ENCODE measurements around the gene EPB41L4A. TPM values are rescaled to one million over a fixed set of nuclear protein-coding genes. Genes with fewer than 3 reads are reported as not detected.

Gene EPB41L4A
- total and polyA plus RNA-seq, 8 donors: 4.4 to 77.6 (median 12.1) TPM

DNA sequence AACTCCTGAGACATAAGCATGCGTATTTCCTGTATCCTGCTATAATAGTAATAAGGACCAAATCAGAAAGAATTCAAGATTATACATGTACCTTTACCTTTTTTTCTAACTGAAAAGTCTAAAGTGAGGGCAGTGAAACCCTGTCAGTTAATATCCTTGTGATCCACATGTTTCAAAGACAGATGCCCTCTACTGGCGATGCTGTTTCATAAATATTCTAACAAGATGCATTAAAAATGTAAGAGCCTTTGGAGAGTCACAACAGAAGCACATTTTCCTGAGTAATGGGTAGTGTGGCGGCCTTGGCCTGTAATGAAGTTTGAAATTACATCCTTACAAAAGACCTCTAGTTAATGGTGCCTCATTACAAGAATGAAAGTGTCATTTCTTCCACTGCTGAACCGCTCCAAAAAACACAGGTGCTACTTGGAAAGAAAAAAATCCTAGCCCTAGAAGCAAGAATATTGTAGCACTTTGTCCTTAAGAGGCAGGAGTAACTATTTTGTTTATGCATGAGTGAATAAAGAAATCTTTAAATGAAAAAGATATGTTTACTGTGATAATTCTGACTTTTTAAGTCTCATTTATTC, 232.6 kb downstream of the EPB41L4A start:
- H3K27me3 ChIP-seq: no peaks in the 10 kb centered on the region
- no peak overlapping the region for H3K27ac ChIP-seq
- H3K4me1 ChIP-seq: no peaks in the 10 kb centered on the region
- no peaks in the 10 kb centered on the region for H3K9me3 ChIP-seq
- peaks cover 0 to 18% (median 5%) of the 10 kb centered on the region in 4 donors for H3K36me3 ChIP-seq
- peak in 1 of 2 donors; percentile 66 for DNase-seq
- intact Hi-C loops (cut with DNase I; ENCODE audit: low total_unique reads): no loop called here
- no peak for TF ChIP-seq POLR2A (IDR thresholded peaks at IDR 0.05)
- TF ChIP-seq EP300 (IDR thresholded peaks at IDR 0.05): no peak
- TF ChIP-seq POLR2AphosphoS5 (IDR thresholded peaks at IDR 0.05): no peak
- TF ChIP-seq, protein P1, sequence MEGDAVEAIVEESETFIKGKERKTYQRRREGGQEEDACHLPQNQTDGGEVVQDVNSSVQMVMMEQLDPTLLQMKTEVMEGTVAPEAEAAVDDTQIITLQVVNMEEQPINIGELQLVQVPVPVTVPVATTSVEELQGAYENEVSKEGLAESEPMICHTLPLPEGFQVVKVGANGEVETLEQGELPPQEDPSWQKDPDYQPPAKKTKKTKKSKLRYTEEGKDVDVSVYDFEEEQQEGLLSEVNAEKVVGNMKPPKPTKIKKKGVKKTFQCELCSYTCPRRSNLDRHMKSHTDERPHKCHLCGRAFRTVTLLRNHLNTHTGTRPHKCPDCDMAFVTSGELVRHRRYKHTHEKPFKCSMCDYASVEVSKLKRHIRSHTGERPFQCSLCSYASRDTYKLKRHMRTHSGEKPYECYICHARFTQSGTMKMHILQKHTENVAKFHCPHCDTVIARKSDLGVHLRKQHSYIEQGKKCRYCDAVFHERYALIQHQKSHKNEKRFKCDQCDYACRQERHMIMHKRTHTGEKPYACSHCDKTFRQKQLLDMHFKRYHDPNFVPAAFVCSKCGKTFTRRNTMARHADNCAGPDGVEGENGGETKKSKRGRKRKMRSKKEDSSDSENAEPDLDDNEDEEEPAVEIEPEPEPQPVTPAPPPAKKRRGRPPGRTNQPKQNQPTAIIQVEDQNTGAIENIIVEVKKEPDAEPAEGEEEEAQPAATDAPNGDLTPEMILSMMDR (IDR thresholded peaks at IDR 0.05): peak in 3 of 7 experiments; percentile 8 to 38 (median 38)
- 66 to 70% (median 68%) methylated on average over 4 of the region's 4 CpGs for WGBS, 5 donors
- H3K4me3 ChIP-seq: no peak overlapping the region

- Histone ChIP-seq H3K4me1 (no peaks in the 10 kb centered on the region), H3K27me3 (no peaks in the 10 kb centered on the region), H3K9me3 (no peaks in the 10 kb centered on the region), H3K27ac (no peak overlapping the region), H3K36me3 (peaks cover 0 to 25% (median 5%) of the 10 kb centered on the region in 4 donors), H3K4me3 (no peak overlapping the region)
- DNase-seq: no peak
- intact Hi-C loops (cut with DNase I; ENCODE audit: low total_unique reads): no loop called here
- TF ChIP-seq POLR2A (IDR thresholded peaks at IDR 0.05) (no peak), EP300 (IDR thresholded peaks at IDR 0.05) (no peak)
- WGBS, 5 donors: 88 to 94% (median 93%) methylated on average over 8 of the region's 8 CpGs
Measured at GRCh38 chr5:112183874-112184273, 235.2 kb downstream of the EPB41L4A start.

DNA sequence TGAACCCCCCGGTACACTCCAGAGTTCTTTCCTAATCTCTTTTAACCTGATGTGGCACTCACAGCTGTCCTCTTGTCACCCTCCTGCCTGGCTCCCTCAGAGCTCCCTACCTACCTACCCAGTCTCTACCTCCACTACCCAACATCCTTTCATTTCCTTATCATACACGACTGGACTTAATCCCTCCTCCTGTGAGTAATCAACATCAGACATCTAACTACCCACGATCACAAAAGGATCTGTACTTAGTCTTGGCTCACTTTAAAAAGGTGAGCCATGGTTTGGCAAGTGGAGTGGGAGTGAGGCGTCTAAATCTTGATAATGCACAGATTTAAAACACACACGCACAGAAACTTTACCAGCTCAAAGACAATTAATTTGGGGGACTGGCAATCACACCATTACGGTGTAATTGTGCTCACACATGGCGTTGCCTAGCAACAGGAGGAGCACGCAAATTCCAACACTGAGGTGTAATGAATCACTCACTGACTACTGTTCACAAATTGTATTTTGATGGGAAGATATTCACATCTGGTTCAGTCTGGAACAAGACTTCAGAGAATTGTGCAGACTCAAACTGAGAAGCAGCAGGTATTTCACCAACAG, 235.9 kb downstream of the EPB41L4A start:
- H3K4me3 ChIP-seq: no peak overlapping the region
- no peaks in the 10 kb centered on the region for H3K9me3 ChIP-seq
- peak in 1 of 2 donors; percentile 70 for DNase-seq
- TF ChIP-seq, protein P1 (IDR thresholded peaks at IDR 0.05): no peak
- TF ChIP-seq EP300 (IDR thresholded peaks at IDR 0.05) (no peak), POLR2A (IDR thresholded peaks at IDR 0.05) (no peak), POLR2AphosphoS5 (IDR thresholded peaks at IDR 0.05) (no peak)
- H3K27me3 ChIP-seq: no peaks in the 10 kb centered on the region
- H3K36me3 ChIP-seq: peaks cover 0 to 25% (median 5%) of the 10 kb centered on the region in 4 donors
- no peaks in the 10 kb centered on the region for H3K4me1 ChIP-seq
- no peak overlapping the region for H3K27ac ChIP-seq
- intact Hi-C loops (cut with DNase I; ENCODE audit: low total_unique reads): no loop called here
- 36 to 47% (median 39%) methylated on average over 8 of the region's 8 CpGs for WGBS, 5 donors

- no peak for DNase-seq
- TF ChIP-seq, protein P1 (IDR thresholded peaks at IDR 0.05): no peak
- TF ChIP-seq EP300 (IDR thresholded peaks at IDR 0.05) (no peak), POLR2A (IDR thresholded peaks at IDR 0.05) (no peak), POLR2AphosphoS5 (IDR thresholded peaks at IDR 0.05) (no peak)
- WGBS, 5 donors: 67 to 91% (median 81%) methylated on average over 1 of the region's 1 CpG
- Histone ChIP-seq H3K27me3 (no peaks in the 10 kb centered on the region), H3K4me1 (peaks cover 0 to 6% (median 0%) of the 10 kb centered on the region in 4 donors), H3K27ac (no peak overlapping the region), H3K9me3 (no peaks in the 10 kb centered on the region), H3K36me3 (peaks cover 0 to 25% (median 5%) of the 10 kb centered on the region in 4 donors), H3K4me3 (no peak overlapping the region)
- intact Hi-C loops (cut with DNase I; ENCODE audit: low total_unique reads): loop anchor here (10.0 kb wide), 1 partner anchor 246 kb away; no protein-coding TSS in a partner anchor
Measured at GRCh38 chr5:112179290-112179689, 239.8 kb downstream of the EPB41L4A start.

All from stomach (tissue), 9 donors.